ENCODE measurements around the gene PCDHA1.
"Not testable (repeated sequence)": the region's sequence is repeated elsewhere in the genome, so short reads cannot be mapped to it uniquely, and the experiment has no call there.

GRCh38 chr5:140796072-140796717 lies 10.3 kb downstream of the PCDHA1 start:
- TF ChIP-seq ARNT (IDR thresholded peaks at IDR 0.05); CTCF (CRISPR knock-in tag; IDR thresholded peaks at IDR 0.05); RBFOX2 (IDR thresholded peaks at IDR 0.05; ENCODE audit: low read depth, low read length); IKZF4 (CRISPR knock-in tag; IDR thresholded peaks at IDR 0.05; ENCODE audit: borderline replicate concordance, low read depth, not compliant biosample characterization); CENPBD1 (CRISPR knock-in tag; IDR thresholded peaks at IDR 0.05; ENCODE audit: borderline replicate concordance, low read depth); NFE2L1 (CRISPR knock-in tag; IDR thresholded peaks at IDR 0.05; ENCODE audit: borderline replicate concordance); ZNF510 (CRISPR knock-in tag; IDR thresholded peaks at IDR 0.05; ENCODE audit: low read depth); ZNF780A (CRISPR knock-in tag; IDR thresholded peaks at IDR 0.05); CEBPB (IDR thresholded peaks at IDR 0.05; ENCODE audit: borderline replicate concordance, low read depth, low read length); ZNF468 (CRISPR knock-in tag; IDR thresholded peaks at IDR 0.05); POLR2A (IDR thresholded peaks at IDR 0.05; ENCODE audit: insufficient read depth in 1 of 2, low read depth in 2 of 2, low read length in 2 of 2): not testable (repeated sequence)
